Sigmoid colon (tissue), 7 donors: ENCODE data around the gene MIEN1. TPM values are rescaled to one million over a fixed set of nuclear protein-coding genes. Genes with fewer than 3 reads are reported as not detected.

Experiments
- DNase-seq: peaks from one replicate; pipeline ENCODE4 v3.0.0-alpha.2; 2019
- H3K27ac ChIP-seq, 4 donors: fragments of 200-600 bp; sonication (generic); one replicate each; pipeline ENCODE4 v1.5.1; 2016 to 2019; ENCODE audit warnings: mild to moderate bottlenecking in 1 of 4
- H3K27me3 ChIP-seq, 3 donors: fragments of 200-600 bp; sonication (generic); one replicate each; pipeline ENCODE4 v1.5.1; 2019; ENCODE audit warnings: mild to moderate bottlenecking in 1 of 3
- H3K36me3 ChIP-seq, 4 donors: fragments of 200-600 bp; sonication (generic); one replicate each; pipeline ENCODE4 v1.5.1; 2016 to 2019
- H3K4me1 ChIP-seq, 4 donors: fragments of 200-600 bp; sonication (generic); one replicate each; pipeline ENCODE4 v1.5.1; 2017 to 2019
- H3K4me3 ChIP-seq, 4 donors: fragments of 200-600 bp; sonication (generic); one replicate each; pipeline ENCODE4 v1.5.1; 2017 to 2019; ENCODE audit warnings: mild to moderate bottlenecking in 2 of 4, moderate library complexity in 1 of 4
- H3K9me3 ChIP-seq, 4 donors: fragments of 200-600 bp in 3 of 4; sonication (generic) in 3 of 4; one replicate each; pipeline versions ENCODE4 v1.5.1 to v1.6.1; 2013 to 2019
- EP300 ChIP-seq, 4 donors: sonication (generic); formaldehyde crosslinking; IDR thresholded peaks; one replicate each; pipeline ENCODE4 v1.6.1; 2017; ENCODE audit warnings: antibody characterized with exemption in 4 of 4
- POLR2A ChIP-seq, 2 donors: fragments of 450-650 bp; IDR thresholded peaks; one replicate each; pipeline ENCODE4 v1.6.1; 2016; ENCODE audit warnings: antibody characterized with exemption in 2 of 2, mild to moderate bottlenecking in 2 of 2, moderate library complexity in 2 of 2
- POLR2AphosphoS5 ChIP-seq, 4 donors: sonication (generic); formaldehyde crosslinking; IDR thresholded peaks; one replicate each; pipeline ENCODE4 v1.6.1; 2017; ENCODE audit warnings: antibody characterized with exemption in 4 of 4
- WGBS, 2 donors: extraction: QIAGEN DNeasy Blood & Tissue Kit; methylation state at CpG; one replicate each; pipeline ENCODE4 v1.1.7; 2013; 5-methylcytosine and 5-hydroxymethylcytosine counted together
- intact Hi-C: fragments of 100-400 bp; cut with DNase I; formaldehyde crosslinking; loops from one replicate; pipeline ENCODE4 v1.15.1; 2023
- polyA plus RNA-seq, 3 donors: library from polyadenylated mRNA; stranded (reverse); fragments of 200-250 nt; gene quantifications; one replicate each; pipeline ENCODE4 v1.2.3, GENCODE V29; 2013
- total RNA-seq, 4 donors: library from RNA; depleted of rRNA; stranded (reverse); fragments of >200 nt; gene quantifications; one replicate each; pipeline ENCODE4 v1.1.0, GENCODE V29; 2016
- TF ChIP-seq, protein P1 (sequence below), 4 experiments: fragments of 450-650 bp in 3 of 4; fragments of 200-600 bp in 1 of 4; IDR thresholded peaks; one replicate each; pipeline ENCODE4 v1.5.1; 2016 to 2019; ENCODE audit warnings: antibody characterized with exemption in 4 of 4, mild to moderate bottlenecking in 3 of 4, moderate library complexity in 2 of 4
- donor health status: healthy with polysubstance abuse.
- donor health status: Bipolar disorder and iron deficiency.
- donor health status: healthy.

MIEN1 gene
- total and polyA plus RNA-seq, 7 donors: 52.4 to 226 (median 65.5) TPM

DNA sequence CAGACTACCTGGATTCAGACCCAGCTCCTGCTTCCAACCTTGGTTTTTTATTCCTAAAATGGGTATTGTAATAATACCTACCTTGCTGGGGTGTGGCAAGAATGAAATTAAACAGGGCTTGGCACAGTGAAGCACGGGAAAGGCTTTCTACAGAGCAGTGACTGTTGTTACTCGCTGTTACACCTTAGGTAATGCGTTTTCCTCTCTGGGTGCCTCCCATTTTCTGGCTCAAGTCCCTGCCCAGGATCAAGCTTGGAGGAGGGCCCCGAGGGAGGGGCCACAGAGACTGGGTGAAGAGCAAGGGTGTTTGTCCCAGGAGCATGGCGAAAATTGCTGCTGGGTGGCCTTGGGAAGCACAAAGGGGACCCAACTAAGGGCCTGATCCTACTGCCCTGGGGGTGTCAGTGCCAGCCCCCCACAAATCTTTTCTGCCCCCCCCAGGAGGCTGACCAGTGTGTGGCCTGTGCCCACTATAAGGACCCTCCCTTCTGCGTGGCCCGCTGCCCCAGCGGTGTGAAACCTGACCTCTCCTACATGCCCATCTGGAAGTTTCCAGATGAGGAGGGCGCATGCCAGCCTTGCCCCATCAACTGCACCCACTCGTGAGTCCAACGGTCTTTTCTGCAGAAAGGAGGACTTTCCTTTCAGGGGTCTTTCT is 13.3 kb downstream of the MIEN1 start:
- intact Hi-C loops: no loop called here
- 48 to 77% methylated on average over 11 of the region's 11 CpGs for WGBS, 2 donors
- H3K9me3 ChIP-seq: no peaks in the 10 kb centered on the region
- no peaks in the 10 kb centered on the region for H3K27me3 ChIP-seq
- TF ChIP-seq EP300 (IDR thresholded peaks at IDR 0.05) (no peak), POLR2A (IDR thresholded peaks at IDR 0.05) (no peak), POLR2AphosphoS5 (IDR thresholded peaks at IDR 0.05) (no peak)
- TF ChIP-seq, protein P1, sequence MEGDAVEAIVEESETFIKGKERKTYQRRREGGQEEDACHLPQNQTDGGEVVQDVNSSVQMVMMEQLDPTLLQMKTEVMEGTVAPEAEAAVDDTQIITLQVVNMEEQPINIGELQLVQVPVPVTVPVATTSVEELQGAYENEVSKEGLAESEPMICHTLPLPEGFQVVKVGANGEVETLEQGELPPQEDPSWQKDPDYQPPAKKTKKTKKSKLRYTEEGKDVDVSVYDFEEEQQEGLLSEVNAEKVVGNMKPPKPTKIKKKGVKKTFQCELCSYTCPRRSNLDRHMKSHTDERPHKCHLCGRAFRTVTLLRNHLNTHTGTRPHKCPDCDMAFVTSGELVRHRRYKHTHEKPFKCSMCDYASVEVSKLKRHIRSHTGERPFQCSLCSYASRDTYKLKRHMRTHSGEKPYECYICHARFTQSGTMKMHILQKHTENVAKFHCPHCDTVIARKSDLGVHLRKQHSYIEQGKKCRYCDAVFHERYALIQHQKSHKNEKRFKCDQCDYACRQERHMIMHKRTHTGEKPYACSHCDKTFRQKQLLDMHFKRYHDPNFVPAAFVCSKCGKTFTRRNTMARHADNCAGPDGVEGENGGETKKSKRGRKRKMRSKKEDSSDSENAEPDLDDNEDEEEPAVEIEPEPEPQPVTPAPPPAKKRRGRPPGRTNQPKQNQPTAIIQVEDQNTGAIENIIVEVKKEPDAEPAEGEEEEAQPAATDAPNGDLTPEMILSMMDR (IDR thresholded peaks at IDR 0.05): no peak
- DNase-seq: no peak
- no peak overlapping the region for H3K27ac ChIP-seq
- H3K4me3 ChIP-seq: no peak overlapping the region
- H3K4me1 ChIP-seq: no peaks in the 10 kb centered on the region
- peaks cover 15 to 72% (median 23%) of the 10 kb centered on the region in 4 donors for H3K36me3 ChIP-seq

DNA sequence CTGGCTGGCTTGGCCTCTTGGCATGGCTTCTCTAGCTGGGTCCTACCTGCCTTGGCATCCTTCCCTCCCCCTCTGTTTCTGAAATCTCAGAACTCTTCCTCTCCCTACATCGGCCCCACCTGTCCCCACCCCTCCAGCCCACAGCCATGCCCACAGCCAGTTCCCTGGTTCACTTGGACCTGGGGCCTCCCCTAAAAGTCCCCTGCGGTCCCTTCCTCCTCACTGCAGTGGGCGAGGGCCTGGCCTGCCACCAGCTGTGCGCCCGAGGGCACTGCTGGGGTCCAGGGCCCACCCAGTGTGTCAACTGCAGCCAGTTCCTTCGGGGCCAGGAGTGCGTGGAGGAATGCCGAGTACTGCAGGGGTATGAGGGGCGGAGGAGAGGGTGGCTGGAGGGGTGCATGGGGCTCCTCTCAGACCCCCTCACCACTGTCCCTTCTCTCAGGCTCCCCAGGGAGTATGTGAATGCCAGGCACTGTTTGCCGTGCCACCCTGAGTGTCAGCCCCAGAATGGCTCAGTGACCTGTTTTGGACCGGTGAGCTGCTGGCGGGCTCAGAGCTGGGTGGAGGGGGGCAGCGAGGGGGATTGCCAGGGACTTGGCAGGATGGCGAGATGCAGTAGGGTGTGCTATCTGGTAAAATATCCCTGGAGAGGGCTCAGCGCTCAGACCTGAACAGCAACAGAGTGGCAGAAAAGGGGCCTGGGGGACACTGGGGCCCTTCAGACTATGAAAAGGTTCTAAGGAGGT is 14.1 kb downstream of the MIEN1 start:
- Histone ChIP-seq H3K36me3 (peaks cover 21 to 76% (median 26%) of the 10 kb centered on the region in 4 donors), H3K9me3 (no peaks in the 10 kb centered on the region), H3K4me1 (no peaks in the 10 kb centered on the region), H3K4me3 (no peak overlapping the region), H3K27ac (peak overlapping the region in 1 of 4 donors; percentile 18), H3K27me3 (no peaks in the 10 kb centered on the region)
- WGBS, 2 donors: 33 to 76% methylated on average over 15 of the region's 15 CpGs
- DNase-seq: no peak
- TF ChIP-seq EP300 (IDR thresholded peaks at IDR 0.05): no peak
- TF ChIP-seq, protein P1 (IDR thresholded peaks at IDR 0.05): no peak
- intact Hi-C loops: no loop called here

DNA sequence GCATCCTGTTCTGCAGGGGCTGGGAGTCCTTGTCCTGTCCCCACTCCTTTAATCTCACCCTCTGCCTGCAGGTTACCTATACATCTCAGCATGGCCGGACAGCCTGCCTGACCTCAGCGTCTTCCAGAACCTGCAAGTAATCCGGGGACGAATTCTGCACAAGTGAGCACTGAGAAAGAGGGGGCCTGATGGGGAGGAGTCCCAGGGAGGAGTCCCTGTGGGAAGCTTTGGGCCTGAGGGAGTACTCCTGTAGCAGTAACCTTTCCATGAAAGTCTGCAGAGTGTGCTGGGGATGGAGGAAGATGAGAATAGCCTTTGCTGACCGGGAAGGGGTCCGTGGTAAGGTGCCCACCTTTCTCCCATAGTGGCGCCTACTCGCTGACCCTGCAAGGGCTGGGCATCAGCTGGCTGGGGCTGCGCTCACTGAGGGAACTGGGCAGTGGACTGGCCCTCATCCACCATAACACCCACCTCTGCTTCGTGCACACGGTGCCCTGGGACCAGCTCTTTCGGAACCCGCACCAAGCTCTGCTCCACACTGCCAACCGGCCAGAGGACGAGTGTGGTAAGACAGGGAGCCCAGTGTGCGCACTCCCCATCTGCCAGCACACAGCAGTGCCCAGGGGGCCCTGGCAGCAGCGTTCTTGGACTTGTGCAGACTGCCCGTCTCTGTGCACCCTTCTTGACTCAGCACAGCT is 14.8 kb downstream of the MIEN1 start:
- Histone ChIP-seq H3K36me3 (peaks cover 22 to 81% (median 26%) of the 10 kb centered on the region in 4 donors), H3K9me3 (no peaks in the 10 kb centered on the region), H3K4me1 (no peaks in the 10 kb centered on the region), H3K27me3 (no peaks in the 10 kb centered on the region), H3K4me3 (no peak overlapping the region), H3K27ac (no peak overlapping the region)
- WGBS, 2 donors: 82 to 92% methylated on average over 18 of the region's 18 CpGs
- intact Hi-C loops: no loop called here
- TF ChIP-seq POLR2AphosphoS5 (IDR thresholded peaks at IDR 0.05): no peak
- no peak for TF ChIP-seq POLR2A (IDR thresholded peaks at IDR 0.05)
- TF ChIP-seq, protein P1 (IDR thresholded peaks at IDR 0.05): no peak
- no peak for TF ChIP-seq EP300 (IDR thresholded peaks at IDR 0.05)
- DNase-seq: no peak

DNA sequence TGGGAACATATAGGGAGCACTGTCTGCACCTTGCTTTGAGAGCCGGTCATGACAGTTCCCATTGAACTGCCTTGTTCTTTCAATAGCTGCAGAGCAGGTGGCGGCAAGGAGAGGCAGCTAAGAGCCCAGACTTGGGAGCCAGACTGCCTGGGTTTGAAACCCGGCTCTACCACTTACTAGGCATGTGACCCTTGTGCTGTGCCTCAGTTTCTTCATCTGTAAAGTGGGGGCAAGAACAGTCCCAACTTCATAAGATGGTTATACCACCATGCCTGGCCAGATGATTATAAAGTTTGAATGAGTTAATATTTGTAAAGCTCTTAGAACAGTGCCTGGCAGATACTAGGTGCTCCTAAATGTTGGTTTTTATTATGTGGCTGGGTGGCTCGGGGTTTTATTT is 16.1 kb downstream of the MIEN1 start:
- Histone ChIP-seq H3K4me1 (no peaks in the 10 kb centered on the region), H3K9me3 (no peaks in the 10 kb centered on the region), H3K36me3 (peaks cover 22 to 81% (median 32%) of the 10 kb centered on the region in 4 donors), H3K27ac (no peak overlapping the region), H3K27me3 (no peaks in the 10 kb centered on the region), H3K4me3 (no peak overlapping the region)
- intact Hi-C loops: no loop called here
- TF ChIP-seq EP300 (IDR thresholded peaks at IDR 0.05): no peak
- TF ChIP-seq POLR2AphosphoS5 (IDR thresholded peaks at IDR 0.05): no peak
- no peak for TF ChIP-seq POLR2A (IDR thresholded peaks at IDR 0.05)
- TF ChIP-seq, protein P1 (IDR thresholded peaks at IDR 0.05): no peak
- no peak for DNase-seq
- 93 to 94% methylated on average over 4 of the region's 4 CpGs for WGBS, 2 donors
